Measurements from ENCODE around the gene ANO9.

DNA sequence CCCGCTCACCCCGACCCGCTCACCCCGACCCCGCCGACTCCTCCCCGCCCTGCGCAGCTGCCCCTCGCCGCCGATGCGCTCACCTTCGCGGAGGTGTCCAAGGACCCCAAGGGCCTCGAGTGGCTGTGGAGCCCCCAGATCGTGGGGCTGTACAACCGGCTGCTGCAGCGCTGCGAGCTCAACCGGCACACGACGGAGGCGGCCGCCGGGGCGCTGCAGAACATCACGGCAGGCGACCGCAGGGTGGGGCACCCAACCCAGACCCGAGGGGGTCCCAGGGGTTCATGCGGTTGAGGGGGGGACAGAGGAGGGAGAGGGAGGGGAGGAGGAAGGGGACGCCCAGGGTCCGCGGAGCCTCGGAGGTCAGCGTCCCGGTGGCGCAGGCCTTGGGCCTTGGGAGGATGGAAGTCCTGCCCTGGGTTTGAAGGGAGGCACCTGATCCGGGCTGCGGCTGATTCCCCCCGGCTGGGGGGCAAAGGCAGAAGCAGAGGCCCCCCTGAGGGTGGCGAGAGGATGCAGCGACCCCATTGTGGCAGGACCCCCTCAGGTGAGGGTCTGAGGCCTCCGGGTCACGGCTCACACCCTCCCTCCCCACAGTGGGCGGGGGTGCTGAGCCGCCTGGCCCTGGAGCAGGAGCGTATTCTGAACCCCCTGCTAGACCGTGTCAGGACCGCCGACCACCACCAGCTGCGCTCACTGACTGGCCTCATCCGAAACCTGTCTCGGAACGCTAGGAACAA, 38.6 kb downstream of the ANO9 start:
- TF ChIP-seq CTCF (conservative IDR thresholded peaks at IDR 0.05 in 1 of 2, IDR thresholded peaks at IDR 0.05 in 1 of 2; ENCODE audit: low read depth in 1 of 2, low read length in 2 of 2): no peak
- TF ChIP-seq EZH2 (IDR thresholded peaks at IDR 0.05; ENCODE audit: low read length, missing control alignments): no peak

Measured in fibroblast of lung (primary cell).